PC-9 (cell line): ENCODE results near the gene EYA3.

Experiments
- CTCF ChIP-seq: fragments of 200-600 bp; sonication (generic); conservative IDR thresholded peaks from 2 replicates; pipeline ENCODE4 v1.6.1; 2017; ENCODE audit warnings: mixed run types, antibody characterized with exemption, mild to moderate bottlenecking, moderate library complexity
- EZH2 ChIP-seq: fragments of 200-600 bp; sonication (generic); IDR thresholded peaks from 2 replicates; pipeline ENCODE4 v1.8.0; 2017; ENCODE audit warnings: antibody characterized with exemption, low read depth

GRCh38 chr1:28083876-28084275 is 4.5 kb downstream of the EYA3 start:
- no peak for TF ChIP-seq CTCF
- no peak for TF ChIP-seq EZH2
